ENCODE data around the gene LBR.

Gene LBR

DNA sequence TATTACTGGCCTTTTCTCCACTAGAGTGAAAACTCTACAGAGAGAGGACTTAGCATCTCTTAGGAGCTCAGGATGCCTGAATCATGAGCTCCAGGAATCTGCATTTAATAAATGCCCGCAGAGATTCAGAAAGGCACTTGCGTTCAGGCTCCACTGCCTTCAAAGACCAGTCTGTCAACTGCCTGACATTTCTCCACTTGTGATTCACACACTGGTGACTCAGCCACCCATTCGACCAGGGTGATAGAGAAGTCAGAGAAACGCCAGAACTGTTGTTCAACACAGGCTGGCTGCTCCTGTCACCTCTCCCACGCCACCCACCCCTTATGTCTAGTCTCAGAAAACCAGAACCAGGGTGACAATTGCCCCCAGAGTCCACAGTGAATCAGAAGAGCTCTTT lies 26.9 kb upstream of the LBR start:
- Histone ChIP-seq H3K79me2 (ENCODE audit: insufficient read depth, low read length) (no peaks in the 10 kb centered on the region), H3K4me3 (ENCODE audit: low read depth, low read length, poor library complexity, severe bottlenecking) (no peak overlapping the region), H3K9me3 (ENCODE audit: low read length) (peaks cover 6% of the 10 kb centered on the region), H3K27ac (ENCODE audit: low read depth, low read length, poor library complexity, severe bottlenecking) (no peak overlapping the region), H3K36me3 (ENCODE audit: insufficient read depth, low read length) (no peaks in the 10 kb centered on the region; the same call in 1 of the 2 replicates), H4K20me1 (ENCODE audit: insufficient read depth, low read length) (no peaks in the 10 kb centered on the region), H2AFZ (ENCODE audit: low read length) (no peak overlapping the region), H3K9ac (ENCODE audit: low read length) (no peak overlapping the region), H3K9me2 (ENCODE audit: low read depth, low read length) (no peaks in the 10 kb centered on the region), H3K27me3 (ENCODE audit: insufficient read depth, low read length) (no peaks in the 10 kb centered on the region), H3F3A (ENCODE audit: insufficient read depth, low read length) (no peaks in the 10 kb centered on the region), H3K4me2 (ENCODE audit: low read length) (no peak overlapping the region), H3K4me1 (ENCODE audit: insufficient read depth, low read length, severe bottlenecking) (no peaks in the 10 kb centered on the region)
- TF ChIP-seq EZH2 (IDR thresholded peaks at IDR 0.05; ENCODE audit: borderline replicate concordance, low read length): no peak
- TF ChIP-seq, protein P1, sequence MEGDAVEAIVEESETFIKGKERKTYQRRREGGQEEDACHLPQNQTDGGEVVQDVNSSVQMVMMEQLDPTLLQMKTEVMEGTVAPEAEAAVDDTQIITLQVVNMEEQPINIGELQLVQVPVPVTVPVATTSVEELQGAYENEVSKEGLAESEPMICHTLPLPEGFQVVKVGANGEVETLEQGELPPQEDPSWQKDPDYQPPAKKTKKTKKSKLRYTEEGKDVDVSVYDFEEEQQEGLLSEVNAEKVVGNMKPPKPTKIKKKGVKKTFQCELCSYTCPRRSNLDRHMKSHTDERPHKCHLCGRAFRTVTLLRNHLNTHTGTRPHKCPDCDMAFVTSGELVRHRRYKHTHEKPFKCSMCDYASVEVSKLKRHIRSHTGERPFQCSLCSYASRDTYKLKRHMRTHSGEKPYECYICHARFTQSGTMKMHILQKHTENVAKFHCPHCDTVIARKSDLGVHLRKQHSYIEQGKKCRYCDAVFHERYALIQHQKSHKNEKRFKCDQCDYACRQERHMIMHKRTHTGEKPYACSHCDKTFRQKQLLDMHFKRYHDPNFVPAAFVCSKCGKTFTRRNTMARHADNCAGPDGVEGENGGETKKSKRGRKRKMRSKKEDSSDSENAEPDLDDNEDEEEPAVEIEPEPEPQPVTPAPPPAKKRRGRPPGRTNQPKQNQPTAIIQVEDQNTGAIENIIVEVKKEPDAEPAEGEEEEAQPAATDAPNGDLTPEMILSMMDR (IDR thresholded peaks at IDR 0.05; ENCODE audit: low read length): no peak

- no peak for TF ChIP-seq EZH2 (IDR thresholded peaks at IDR 0.05; ENCODE audit: borderline replicate concordance, low read length)
- TF ChIP-seq, protein P1 (IDR thresholded peaks at IDR 0.05; ENCODE audit: low read length): no peak
- Histone ChIP-seq H3K9me3 (ENCODE audit: low read length) (peaks cover 6% of the 10 kb centered on the region), H4K20me1 (ENCODE audit: insufficient read depth, low read length) (no peaks in the 10 kb centered on the region), H2AFZ (ENCODE audit: low read length) (no peak overlapping the region), H3K4me3 (ENCODE audit: low read depth, low read length, poor library complexity, severe bottlenecking) (no peak overlapping the region), H3K27me3 (ENCODE audit: insufficient read depth, low read length) (no peaks in the 10 kb centered on the region), H3K27ac (ENCODE audit: low read depth, low read length, poor library complexity, severe bottlenecking) (no peak overlapping the region), H3K36me3 (ENCODE audit: insufficient read depth, low read length) (no peaks in the 10 kb centered on the region; the same call in 1 of the 2 replicates), H3K79me2 (ENCODE audit: insufficient read depth, low read length) (no peaks in the 10 kb centered on the region), H3K9ac (ENCODE audit: low read length) (no peak overlapping the region), H3K9me2 (ENCODE audit: low read depth, low read length) (no peaks in the 10 kb centered on the region), H3F3A (ENCODE audit: insufficient read depth, low read length) (no peaks in the 10 kb centered on the region), H3K4me2 (ENCODE audit: low read length) (no peak overlapping the region), H3K4me1 (ENCODE audit: insufficient read depth, low read length, severe bottlenecking) (no peaks in the 10 kb centered on the region)
Observed at GRCh38 chr1:225453797-225454648, 26.2 kb upstream of the LBR start.

GRCh38 chr1:225451840-225452515 lies 24.1 kb upstream of the LBR start:
- TF ChIP-seq, protein P1 (IDR thresholded peaks at IDR 0.05; ENCODE audit: low read length): no peak
- TF ChIP-seq EZH2 (IDR thresholded peaks at IDR 0.05; ENCODE audit: borderline replicate concordance, low read length): no peak
- no peaks in the 10 kb centered on the region for H4K20me1 ChIP-seq (ENCODE audit: insufficient read depth, low read length)
- no peaks in the 10 kb centered on the region for H3F3A ChIP-seq (ENCODE audit: insufficient read depth, low read length)
- no peaks in the 10 kb centered on the region for H3K4me1 ChIP-seq (ENCODE audit: insufficient read depth, low read length, severe bottlenecking)
- H3K9ac ChIP-seq (ENCODE audit: low read length): no peak overlapping the region
- peaks cover 6% of the 10 kb centered on the region for H3K9me3 ChIP-seq (ENCODE audit: low read length)
- no peaks in the 10 kb centered on the region for H3K79me2 ChIP-seq (ENCODE audit: insufficient read depth, low read length)
- H3K27ac ChIP-seq (ENCODE audit: low read depth, low read length, poor library complexity, severe bottlenecking): no peak overlapping the region
- no peak overlapping the region for H3K4me2 ChIP-seq (ENCODE audit: low read length)
- H2AFZ ChIP-seq (ENCODE audit: low read length): no peak overlapping the region
- no peaks in the 10 kb centered on the region; the same call in 1 of the 2 replicates for H3K36me3 ChIP-seq (ENCODE audit: insufficient read depth, low read length)
- no peaks in the 10 kb centered on the region for H3K9me2 ChIP-seq (ENCODE audit: low read depth, low read length)
- H3K4me3 ChIP-seq (ENCODE audit: low read depth, low read length, poor library complexity, severe bottlenecking): no peak overlapping the region
- no peaks in the 10 kb centered on the region for H3K27me3 ChIP-seq (ENCODE audit: insufficient read depth, low read length)

All from OCI-LY1 (cell line).